NOMO-1 treated with dmso at 0.1 percent for 144 hours (cell line): ENCODE measurements around the gene MSI2.

Experiments
- DNase-seq: peaks from one replicate; lab custom pipeline; 2025; ENCODE audit not compliant: unreplicated experiment; lab: John Stamatoyannopoulos, UW

MSI2 gene

GRCh38 chr17:57406981-57407286 lies 150.6 kb downstream of the MSI2 start:
- DNase-seq, result no peak

GRCh38 chr17:57407287-57408070 lies 151.2 kb downstream of the MSI2 start:
- no peak for DNase-seq

- DNase-seq, result peak; percentile 38
Measured at GRCh38 chr17:57408071-57408811, 151.9 kb downstream of the MSI2 start.

GRCh38 chr17:57410169-57410568 lies 153.8 kb downstream of the MSI2 start:
- DNase-seq, result no peak

- DNase-seq, result no peak
Measured at GRCh38 chr17:57412520-57413096, 156.3 kb downstream of the MSI2 start.

GRCh38 chr17:57413848-57414651 lies 157.7 kb downstream of the MSI2 start:
- no peak for DNase-seq

- DNase-seq, result no peak
Measured at GRCh38 chr17:57415751-57416207, 159.5 kb downstream of the MSI2 start.

GRCh38 chr17:57416369-57416768 lies 160.0 kb downstream of the MSI2 start:
- no peak for DNase-seq

- DNase-seq, result no peak
Measured at GRCh38 chr17:57417956-57418355, 161.6 kb downstream of the MSI2 start.

GRCh38 chr17:57418463-57419246 lies 162.3 kb downstream of the MSI2 start:
- DNase-seq, result no peak

- no peak for DNase-seq
Measured at GRCh38 chr17:57419940-57420550, 163.7 kb downstream of the MSI2 start.

GRCh38 chr17:57420734-57421717 lies 164.7 kb downstream of the MSI2 start:
- no peak for DNase-seq

- DNase-seq, result peak; percentile 84
Measured at GRCh38 chr17:57422574-57423164, 166.3 kb downstream of the MSI2 start.

GRCh38 chr17:57423541-57423940 lies 167.2 kb downstream of the MSI2 start:
- DNase-seq, result no peak

GRCh38 chr17:57424273-57424672 lies 167.9 kb downstream of the MSI2 start:
- no peak for DNase-seq

GRCh38 chr17:57424777-57425188 lies 168.5 kb downstream of the MSI2 start:
- no peak for DNase-seq

- DNase-seq, result no peak
Measured at GRCh38 chr17:57425431-57425830, 169.1 kb downstream of the MSI2 start.
